Mesendoderm (in vitro differentiated cells): ENCODE results near the gene FOXP1.

ENCODE experiments used
- DNase-seq: peaks from one replicate; pipeline ENCODE4 v3.0.0; 2013
- H2AK5ac ChIP-seq: 2 replicates; pipeline ENCODE4 v1.6.1; 2013; ENCODE audit warnings: low read length, inconsistent platforms
- H2BK120ac ChIP-seq: 2 replicates; pipeline ENCODE4 v1.6.1; 2013; ENCODE audit warnings: low read depth, mild to moderate bottlenecking, low read length, moderate library complexity, mixed read lengths
- H2BK15ac ChIP-seq: replicated peaks from 2 replicates; pipeline ENCODE4 v1.6.1; 2013; ENCODE audit warnings: low read depth, mild to moderate bottlenecking, moderate library complexity
- H2BK5ac ChIP-seq: 2 replicates; pipeline ENCODE4 v1.6.1; 2013; ENCODE audit warnings: low read length, inconsistent platforms
- H3K18ac ChIP-seq: 2 replicates; pipeline ENCODE4 v1.6.1; 2013; ENCODE audit warnings: mild to moderate bottlenecking, low read length, mixed read lengths
- H3K23ac ChIP-seq: one replicate; pipeline ENCODE4 v1.6.1; 2013; ENCODE audit warnings: low read length
- H3K27ac ChIP-seq: 2 replicates; pipeline ENCODE4 v1.5.1; 2013; ENCODE audit warnings: low read depth, mild to moderate bottlenecking, inconsistent platforms, low read length, moderate library complexity
- H3K27me3 ChIP-seq: 2 replicates; pipeline ENCODE4 v1.6.1; 2013; ENCODE audit warnings: low read length, control low read depth, mild to moderate bottlenecking, inconsistent platforms; ENCODE audit not compliant: insufficient read depth, poor library complexity
- H3K36me3 ChIP-seq: 2 replicates; pipeline ENCODE4 v1.6.1; 2013; ENCODE audit warnings: low read length, inconsistent platforms; ENCODE audit not compliant: control insufficient read depth, insufficient read depth
- H3K4ac ChIP-seq: one replicate; pipeline ENCODE4 v1.6.1; 2013; ENCODE audit warnings: low read depth, mild to moderate bottlenecking, low read length, moderate library complexity
- H3K4me1 ChIP-seq: 2 replicates; pipeline ENCODE4 v1.6.1; 2013; ENCODE audit warnings: low read depth, low read length, inconsistent platforms; ENCODE audit not compliant: control insufficient read depth
- H3K4me2 ChIP-seq: 2 replicates; pipeline ENCODE4 v1.6.1; 2013; ENCODE audit warnings: low read length
- H3K4me3 ChIP-seq: 2 replicates; pipeline ENCODE4 v1.5.1; 2013; ENCODE audit warnings: mild to moderate bottlenecking, low read length
- H3K56ac ChIP-seq: one replicate; pipeline ENCODE4 v1.6.1; 2013; ENCODE audit warnings: low read length
- H3K79me1 ChIP-seq: 2 replicates; pipeline ENCODE4 v1.6.1; 2013; ENCODE audit warnings: low read length, inconsistent platforms
- H3K79me2 ChIP-seq: 2 replicates; pipeline ENCODE4 v1.6.1; 2013; ENCODE audit warnings: mild to moderate bottlenecking, low read length; ENCODE audit not compliant: control insufficient read depth, insufficient read depth
- H3K9ac ChIP-seq: 2 replicates; pipeline ENCODE4 v1.6.1; 2013; ENCODE audit warnings: low read length, inconsistent platforms
- H4K5ac ChIP-seq: one replicate; pipeline ENCODE4 v1.6.1; 2013; ENCODE audit warnings: low read length
- H4K8ac ChIP-seq: one replicate; pipeline ENCODE4 v1.6.1; 2013; ENCODE audit warnings: low read depth, mild to moderate bottlenecking, control low read depth, low read length, moderate library complexity
- WGBS: extraction: QIAGEN DNeasy Blood & Tissue Kit; methylation state at CpG from one replicate; pipeline ENCODE4 v1.1.7; 2013; ENCODE audit warnings: low lambda C conversion rate, missing lambda C conversion rate; ENCODE audit not compliant: insufficient coverage; ENCODE audit errors: extremely low coverage; 5-methylcytosine and 5-hydroxymethylcytosine counted together

The FOXP1 gene

GRCh38 chr3:71400986-71401451, 182.5 kb downstream of the FOXP1 start:
- Histone ChIP-seq H3K4ac (no peak overlapping the region), H3K4me2 (no peak overlapping the region), H2BK120ac (no peak overlapping the region), H3K23ac (no peak overlapping the region), H2BK15ac (no peak overlapping the region), H3K79me2 (no peaks in the 10 kb centered on the region), H3K4me3 (no peak overlapping the region), H3K27ac (no peak overlapping the region), H3K27me3 (no peaks in the 10 kb centered on the region), H3K18ac (no peak overlapping the region), H4K8ac (no peak overlapping the region), H2BK5ac (no peak overlapping the region), H4K5ac (no peak overlapping the region), H3K36me3 (no peaks in the 10 kb centered on the region), H2AK5ac (no peak overlapping the region), H3K79me1 (no peaks in the 10 kb centered on the region), H3K4me1 (no peaks in the 10 kb centered on the region), H3K9ac (no peak overlapping the region), H3K56ac (no peak overlapping the region)
- WGBS = no CpG with 5 or more reads among the region's 6 CpGs
- no peak for DNase-seq

- Histone ChIP-seq H4K8ac (no peak overlapping the region), H3K36me3 (no peaks in the 10 kb centered on the region), H3K79me1 (no peaks in the 10 kb centered on the region), H3K9ac (no peak overlapping the region), H3K27ac (no peak overlapping the region), H2AK5ac (no peak overlapping the region), H3K56ac (no peak overlapping the region), H3K4me2 (no peak overlapping the region), H3K23ac (no peak overlapping the region), H4K5ac (no peak overlapping the region), H3K27me3 (no peaks in the 10 kb centered on the region), H2BK15ac (no peak overlapping the region), H2BK120ac (no peak overlapping the region), H3K4me3 (no peak overlapping the region), H2BK5ac (no peak overlapping the region), H3K18ac (no peak overlapping the region), H3K4me1 (no peaks in the 10 kb centered on the region), H3K79me2 (no peaks in the 10 kb centered on the region), H3K4ac (no peak overlapping the region)
- no CpG with 5 or more reads among the region's 3 CpGs for WGBS
- DNase-seq = no peak
Observed at GRCh38 chr3:71399478-71399877, 184.1 kb downstream of the FOXP1 start.

GRCh38 chr3:71398157-71398836, 185.2 kb downstream of the FOXP1 start:
- no peak overlapping the region for H4K8ac ChIP-seq
- no peak overlapping the region for H3K56ac ChIP-seq
- H3K4me3 ChIP-seq = no peak overlapping the region
- H3K79me1 ChIP-seq = no peaks in the 10 kb centered on the region
- H4K5ac ChIP-seq = no peak overlapping the region
- no peak overlapping the region for H3K23ac ChIP-seq
- no peak overlapping the region for H3K27ac ChIP-seq
- no peak overlapping the region for H3K18ac ChIP-seq
- no peak overlapping the region for H3K4ac ChIP-seq
- no peak overlapping the region for H2BK120ac ChIP-seq
- H3K9ac ChIP-seq = no peak overlapping the region
- no peaks in the 10 kb centered on the region for H3K36me3 ChIP-seq
- H2AK5ac ChIP-seq = no peak overlapping the region
- WGBS = no CpG with 5 or more reads among the region's 4 CpGs
- no peaks in the 10 kb centered on the region for H3K79me2 ChIP-seq
- H3K27me3 ChIP-seq = no peaks in the 10 kb centered on the region
- no peaks in the 10 kb centered on the region for H3K4me1 ChIP-seq
- H2BK5ac ChIP-seq = no peak overlapping the region
- H3K4me2 ChIP-seq = no peak overlapping the region
- no peak overlapping the region for H2BK15ac ChIP-seq
- DNase-seq = no peak

GRCh38 chr3:71397726-71398125, 185.8 kb downstream of the FOXP1 start:
- no peak overlapping the region for H2BK15ac ChIP-seq
- no peak overlapping the region for H4K5ac ChIP-seq
- DNase-seq = no peak
- no peak overlapping the region for H4K8ac ChIP-seq
- H2BK120ac ChIP-seq = no peak overlapping the region
- no peak overlapping the region for H3K4ac ChIP-seq
- H2AK5ac ChIP-seq = no peak overlapping the region
- H3K79me2 ChIP-seq = no peaks in the 10 kb centered on the region
- H3K27ac ChIP-seq = no peak overlapping the region
- H3K56ac ChIP-seq = no peak overlapping the region
- H3K23ac ChIP-seq = no peak overlapping the region
- no peak overlapping the region for H3K9ac ChIP-seq
- no peaks in the 10 kb centered on the region for H3K36me3 ChIP-seq
- H3K27me3 ChIP-seq = no peaks in the 10 kb centered on the region
- H3K18ac ChIP-seq = no peak overlapping the region
- H3K4me2 ChIP-seq = no peak overlapping the region
- H3K4me1 ChIP-seq = no peaks in the 10 kb centered on the region
- no peak overlapping the region for H3K4me3 ChIP-seq
- no peaks in the 10 kb centered on the region for H3K79me1 ChIP-seq
- no peak overlapping the region for H2BK5ac ChIP-seq
- WGBS = no CpG with 5 or more reads among the region's 2 CpGs

- H3K4me1 ChIP-seq = no peaks in the 10 kb centered on the region
- no peak overlapping the region for H3K4me3 ChIP-seq
- WGBS = no CpG with 5 or more reads among the region's 5 CpGs
- no peak overlapping the region for H3K4ac ChIP-seq
- H4K8ac ChIP-seq = peak overlapping the region; percentile 56
- H3K56ac ChIP-seq = no peak overlapping the region
- H3K4me2 ChIP-seq = no peak overlapping the region
- no peaks in the 10 kb centered on the region for H3K79me1 ChIP-seq
- H3K23ac ChIP-seq = no peak overlapping the region
- peak; percentile 40 for DNase-seq
- no peaks in the 10 kb centered on the region for H3K27me3 ChIP-seq
- no peak overlapping the region for H2BK5ac ChIP-seq
- H3K9ac ChIP-seq = no peak overlapping the region
- H2BK15ac ChIP-seq = no peak overlapping the region
- no peak overlapping the region for H3K27ac ChIP-seq
- no peak overlapping the region for H2AK5ac ChIP-seq
- H4K5ac ChIP-seq = no peak overlapping the region
- no peak overlapping the region for H2BK120ac ChIP-seq
- H3K79me2 ChIP-seq = no peaks in the 10 kb centered on the region
- no peaks in the 10 kb centered on the region for H3K36me3 ChIP-seq
- no peak overlapping the region for H3K18ac ChIP-seq
Observed at GRCh38 chr3:71397046-71397445, 186.5 kb downstream of the FOXP1 start.
